Renal cortex interstitium (tissue), 11 donors: Measurements from ENCODE around the gene ADGRG6. TPM values are rescaled to one million over a fixed set of nuclear protein-coding genes. Genes with fewer than 3 reads are reported as not detected.
"Not testable (repeated sequence)": the region's sequence is repeated elsewhere in the genome, so short reads cannot be mapped to it uniquely, and the experiment has no call there.

ENCODE experiments used
- DNase-seq, 11 donors: peaks; one replicate each; pipeline ENCODE4 v3.0.0-alpha.2; 2013; ENCODE audit warnings: low read depth in 9 of 11, low spot score in 4 of 11; ENCODE audit errors: extremely low read depth in 1 of 11
- polyA plus RNA-seq, 3 donors: library from polyadenylated mRNA; unstranded; fragments of 120-200 nt; gene quantifications; one replicate each; pipeline ENCODE4 v1.2.1, GENCODE V29; 2013; ENCODE audit not compliant: insufficient read length in 3 of 3

The ADGRG6 gene
- polyA plus RNA-seq, 3 donors = 24.1 to 28.4 (median 27.4) TPM

- DNase-seq = no peak
Observed at GRCh38 chr6:142334294-142334693, 32.5 kb downstream of the ADGRG6 start.

GRCh38 chr6:142335415-142335814 is 33.6 kb downstream of the ADGRG6 start:
- DNase-seq = no peak

DNA sequence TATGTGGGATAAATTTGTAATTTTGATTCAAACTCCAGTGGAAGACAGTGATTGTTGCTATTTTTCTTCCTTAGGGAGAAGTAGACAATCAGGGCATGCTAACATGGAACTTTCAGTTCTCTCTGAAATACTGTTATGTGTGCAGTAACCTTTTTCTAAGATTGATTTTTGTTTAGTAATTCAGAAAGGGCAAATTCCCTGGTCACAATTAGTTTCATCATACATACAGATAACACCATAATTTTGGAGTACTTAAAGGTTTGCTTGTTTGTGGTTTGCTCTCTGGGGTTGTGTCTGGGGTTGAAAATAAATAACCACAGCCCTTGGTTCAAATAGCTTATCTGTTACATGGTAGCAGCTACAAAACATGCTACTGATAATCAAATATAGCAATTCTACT is 34.4 kb downstream of the ADGRG6 start:
- no peak for DNase-seq

DNA sequence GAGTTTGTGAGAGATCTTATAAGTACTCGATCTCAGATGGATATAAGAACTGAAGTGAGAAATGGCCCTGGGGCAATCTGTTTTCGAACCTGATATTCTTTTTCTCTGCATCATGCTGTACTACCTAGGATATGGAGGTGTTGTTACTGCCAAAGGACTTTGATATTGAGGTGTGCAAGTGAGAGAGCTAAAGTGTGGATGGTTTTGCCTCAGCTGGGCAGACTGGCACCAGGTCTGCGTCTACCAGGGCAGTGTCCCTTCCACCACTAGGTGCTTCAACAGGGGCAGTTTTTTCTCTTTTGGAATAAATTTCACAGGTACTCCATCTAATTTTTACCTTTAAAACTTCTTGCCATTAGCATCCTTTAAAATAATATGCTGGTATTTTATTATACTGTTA is 35.0 kb downstream of the ADGRG6 start:
- DNase-seq = no peak

- no peak for DNase-seq
Observed at GRCh38 chr6:142339113-142339512, 37.3 kb downstream of the ADGRG6 start.

DNA sequence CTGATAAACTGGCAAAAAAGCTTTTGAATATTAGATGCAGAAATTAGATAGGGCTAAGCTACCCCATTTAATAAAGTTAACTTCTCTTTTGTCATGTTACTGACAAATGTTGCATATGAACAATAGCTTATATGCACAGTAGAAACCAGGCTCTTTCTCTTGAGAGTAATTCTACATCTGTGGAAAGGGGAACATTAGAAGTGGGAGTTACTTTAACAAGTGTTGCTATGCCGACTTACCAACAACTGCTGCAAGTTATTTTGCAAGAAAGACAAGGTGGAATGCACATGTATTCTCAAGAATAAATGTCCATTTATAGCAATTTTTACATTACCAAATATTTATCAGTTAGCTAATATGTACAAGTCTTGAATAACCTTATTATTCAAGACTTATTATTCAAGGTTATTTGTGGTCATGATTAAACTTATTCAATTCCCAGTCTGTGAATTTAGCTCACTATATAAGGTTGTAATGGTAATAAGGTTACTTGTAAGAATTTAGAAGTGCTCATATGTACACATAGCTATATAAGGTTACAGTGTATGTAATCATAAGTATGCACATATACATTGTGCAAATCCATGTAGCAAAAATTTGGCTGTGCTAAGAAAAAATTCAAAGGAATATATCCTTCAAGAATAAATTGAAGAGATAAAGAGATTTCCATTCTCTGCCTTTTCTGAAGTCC is 38.3 kb downstream of the ADGRG6 start:
- DNase-seq = no peak

DNA sequence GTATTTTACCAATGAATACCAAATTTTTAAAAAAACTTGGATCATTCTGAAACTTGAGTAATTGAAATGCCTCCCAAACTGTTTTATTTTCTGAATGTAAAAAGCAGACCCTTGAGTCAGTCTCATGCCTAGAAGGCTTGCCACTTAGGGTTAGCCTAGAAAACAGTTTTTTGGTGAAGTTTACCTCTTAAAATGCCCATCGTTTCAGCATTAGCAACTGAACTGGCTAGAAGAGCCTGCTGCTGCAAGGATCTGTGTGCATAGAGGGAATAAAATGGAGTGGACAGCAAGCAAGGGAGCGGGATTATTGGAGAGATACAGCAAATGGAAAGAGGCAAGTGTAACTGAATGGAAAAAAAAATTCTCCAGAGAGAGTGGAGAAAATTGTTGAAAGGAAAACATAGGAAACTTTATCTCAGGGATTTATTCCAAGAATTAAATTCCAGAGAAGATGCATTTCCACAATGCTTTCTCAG is 40.1 kb downstream of the ADGRG6 start:
- no peak for DNase-seq

GRCh38 chr6:142342986-142343385 is 41.2 kb downstream of the ADGRG6 start:
- DNase-seq = no peak

- no peak for DNase-seq
Observed at GRCh38 chr6:142343938-142344337, 42.1 kb downstream of the ADGRG6 start.

DNA sequence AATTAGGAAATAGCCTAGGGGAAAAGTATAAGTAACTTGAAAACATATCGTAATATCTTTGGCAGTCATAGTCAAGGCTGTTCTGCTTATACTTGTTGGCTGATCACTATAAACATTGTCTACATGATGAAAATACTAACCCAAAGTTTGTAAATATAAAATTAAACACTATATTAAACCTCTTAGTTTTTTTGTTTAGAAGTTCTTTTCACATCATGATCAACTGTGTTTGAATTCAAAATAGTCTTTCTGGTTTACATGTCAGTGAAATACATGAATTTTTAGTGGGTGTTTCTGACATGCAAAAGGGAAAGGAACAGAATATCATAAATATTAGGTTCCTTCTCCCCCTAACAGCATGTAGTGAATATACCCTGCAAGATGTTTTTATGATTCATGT is 43.5 kb downstream of the ADGRG6 start:
- no peak for DNase-seq

DNA sequence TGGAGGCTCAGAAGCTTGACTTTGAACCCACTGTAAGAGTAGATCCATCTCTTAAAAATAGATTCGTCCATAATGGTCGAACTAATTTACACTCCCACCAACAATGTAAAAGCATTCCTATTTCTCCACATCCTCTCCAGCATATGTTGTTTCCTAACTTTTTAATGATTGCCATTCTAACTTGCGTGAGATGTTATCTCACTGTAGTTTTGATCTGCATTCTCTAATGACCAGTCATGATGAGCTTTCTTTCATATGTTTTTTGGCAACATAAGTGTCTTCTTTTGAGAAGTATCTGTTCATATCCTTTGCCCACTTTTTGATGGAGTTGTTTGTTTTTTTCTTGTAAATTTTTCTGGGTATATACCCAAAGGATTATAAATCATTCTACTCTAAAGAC is 44.4 kb downstream of the ADGRG6 start:
- not testable (repeated sequence) for DNase-seq

- no peak for DNase-seq
Observed at GRCh38 chr6:142349215-142349823, 47.5 kb downstream of the ADGRG6 start.

DNA sequence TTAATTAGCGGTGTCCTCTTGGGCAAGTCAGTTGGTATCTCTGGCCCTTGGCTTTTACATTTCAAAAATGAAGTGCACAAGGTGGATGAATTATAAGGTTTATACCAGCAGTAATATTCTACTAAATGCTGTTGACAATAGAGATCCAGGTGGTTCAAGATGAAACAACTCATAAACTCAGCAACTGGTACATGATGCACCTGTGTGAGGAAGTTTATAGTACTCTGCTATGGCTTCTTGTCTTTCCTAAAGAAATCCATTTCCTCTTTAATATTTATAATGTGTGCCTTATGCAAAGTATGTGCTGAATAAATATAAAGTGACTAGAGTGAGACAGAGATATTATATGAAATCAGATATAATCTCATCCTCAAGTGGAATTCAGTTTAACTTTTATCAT is 48.5 kb downstream of the ADGRG6 start:
- no peak for DNase-seq

GRCh38 chr6:142353690-142354089 is 51.9 kb downstream of the ADGRG6 start:
- no peak for DNase-seq

DNA sequence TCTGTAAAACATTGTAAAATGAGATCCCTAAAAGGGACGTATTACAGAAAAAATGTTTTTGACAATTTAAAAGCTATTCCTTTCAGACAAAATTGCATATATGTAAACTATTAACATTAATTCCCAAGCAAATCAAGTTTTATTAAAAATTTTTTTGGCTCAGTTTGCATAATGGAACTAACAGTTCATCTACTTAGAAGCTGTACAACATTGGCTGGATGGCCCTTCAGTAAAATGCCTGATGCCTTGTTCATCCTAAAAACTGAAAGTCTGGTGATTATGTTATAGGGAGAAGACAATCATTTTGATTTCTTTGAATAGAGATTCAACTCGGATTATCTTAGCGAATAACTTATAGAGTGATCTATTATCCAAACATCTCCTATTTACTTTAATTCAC is 52.8 kb downstream of the ADGRG6 start:
- no peak for DNase-seq

DNA sequence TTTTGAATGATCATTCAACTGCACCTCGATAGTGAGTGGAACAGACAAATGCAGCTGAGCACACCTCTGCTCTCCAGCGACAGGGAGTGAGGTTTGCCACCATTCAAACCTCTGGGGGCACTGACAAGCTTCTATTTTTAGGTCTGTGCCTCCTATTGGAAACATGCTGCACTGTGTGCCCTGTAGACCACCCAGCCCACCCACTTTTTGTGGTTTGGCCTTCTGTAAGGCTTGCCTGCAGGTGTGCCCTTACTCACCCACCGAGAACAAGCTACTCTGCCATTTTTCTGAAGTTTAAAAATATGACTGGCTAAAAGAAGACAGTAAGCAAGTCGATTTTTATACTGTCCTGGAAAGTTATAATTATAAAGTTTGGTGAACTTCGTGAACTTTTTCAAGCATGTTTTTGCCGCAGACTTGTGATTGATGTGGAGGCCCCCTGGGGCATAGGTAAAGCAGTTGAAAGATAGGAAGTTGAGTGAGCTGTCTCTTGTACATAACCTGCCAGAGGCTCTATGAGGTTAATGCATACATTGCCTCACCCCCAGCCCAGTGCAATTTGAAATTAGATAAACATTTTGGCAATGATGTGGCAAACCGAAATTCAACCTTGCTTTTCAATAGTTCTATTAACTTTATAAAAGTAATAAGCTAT is 53.8 kb downstream of the ADGRG6 start:
- no peak for DNase-seq

- DNase-seq = no peak
Observed at GRCh38 chr6:142356201-142356883, 54.5 kb downstream of the ADGRG6 start.

- no peak for DNase-seq
Observed at GRCh38 chr6:142356884-142357225, 55.0 kb downstream of the ADGRG6 start.

DNA sequence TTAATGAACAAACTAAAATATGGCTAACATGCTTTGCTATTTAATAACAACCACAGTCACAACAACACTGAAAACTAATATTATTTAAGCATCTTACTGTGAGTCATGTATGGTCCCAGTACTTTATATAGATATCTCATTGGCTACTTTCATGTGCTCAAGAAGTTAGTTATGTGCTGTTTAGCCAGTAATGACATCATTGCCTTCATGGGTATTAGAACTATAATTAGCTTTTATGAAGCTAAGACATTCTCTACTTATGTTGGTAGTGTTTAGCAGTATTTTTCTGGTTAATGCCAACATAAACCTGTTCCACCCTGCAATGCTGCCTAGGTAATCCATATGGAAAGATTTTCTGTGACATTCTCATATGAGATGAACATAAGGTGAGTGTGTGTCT is 56.1 kb downstream of the ADGRG6 start:
- no peak for DNase-seq
